A549 treated with GW870086 at 1 μM for 4 hours (cell line): ENCODE data around the gene FAM53B. TPM values are rescaled to one million over a fixed set of nuclear protein-coding genes. Genes with fewer than 3 reads are reported as not detected.

Experiments
- total RNA-seq: library from RNA; stranded (reverse); fragments of 200-300 nt; extraction: Qiagen RNA extraction; gene quantifications from 5 replicates; pipeline ENCODE4 v1.2.3, GENCODE V29; 2022; ENCODE audit warnings: low read depth

The FAM53B gene
- 9.8 to 12.7 TPM (median 12.1 TPM) in 5 replicates for total RNA-seq

GRCh38 chr10:124744102-124745050 lies at the start of gene FAM53B:
FAM53B (minus strand) TSS chr10:124744378; CDS start chr10:124706713, 37,665 bp downstream.

GRCh38 chr10:124791547-124792348 lies 47.6 kb upstream of the FAM53B start, which contains the start of gene EEF1AKMT2:
EEF1AKMT2 (minus strand) TSS chr10:124791887; CDS start chr10:124791833, 54 bp downstream.

Other genes with a start within 250 kb of the FAM53B start
- 15.6 to 21.8 TPM (median 18.2 TPM) in 5 replicates for gene EEF1AKMT2, start 47.5 kb upstream of the FAM53B start, total RNA-seq
- gene ABRAXAS2, start 57.4 kb upstream of the FAM53B start, total RNA-seq, result 14.0 to 17.2 TPM (median 15.7 TPM) in 5 replicates
- 7.2 to 9.8 TPM (median 8.9 TPM) in 5 replicates for gene ZRANB1, start 197.7 kb upstream of the FAM53B start, total RNA-seq